Gastrocnemius medialis (tissue), 4 donors: Measurements from ENCODE around the gene PHF12.

ENCODE experiments used
- POLR2A ChIP-seq, 2 donors: fragments of 450-650 bp; IDR thresholded peaks; one replicate each; pipeline ENCODE4 v1.6.1; 2017; ENCODE audit warnings: antibody characterized with exemption in 2 of 2, mild to moderate bottlenecking in 2 of 2, moderate library complexity in 2 of 2
- TF ChIP-seq, protein P1 (sequence below), 5 experiments: fragments of 450-650 bp in 3 of 5; fragments of 200-600 bp in 2 of 5; sonication (generic) in 2 of 5; IDR thresholded peaks in 4 of 5; conservative IDR thresholded peaks in 1 of 5; 1 replicate in 4 of 5; 2 replicates in 1 of 5; pipeline ENCODE4 v1.5.1; 2016 to 2019; ENCODE audit warnings: antibody characterized with exemption in 5 of 5, mild to moderate bottlenecking in 3 of 5, moderate library complexity in 3 of 5

DNA sequence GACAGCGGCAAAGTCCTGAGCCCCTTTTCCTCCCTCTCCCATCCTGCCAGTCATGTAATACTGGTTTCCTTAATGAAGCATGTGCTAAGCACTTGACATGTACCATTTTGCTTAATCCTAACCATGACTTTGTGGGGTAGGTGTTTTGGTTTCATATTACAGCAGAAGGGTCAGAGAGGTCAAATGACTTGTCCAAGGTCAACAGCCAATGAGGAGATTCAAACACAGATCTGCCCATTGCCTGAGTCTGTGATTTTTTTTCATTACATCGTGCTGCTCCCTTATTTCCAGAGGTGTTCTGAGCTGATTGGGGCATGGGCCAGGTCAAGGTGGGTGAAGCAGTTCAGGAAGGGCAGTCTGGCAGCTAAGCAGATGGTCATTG is 17.6 kb upstream of the PHF12 start:
- TF ChIP-seq, protein P1, sequence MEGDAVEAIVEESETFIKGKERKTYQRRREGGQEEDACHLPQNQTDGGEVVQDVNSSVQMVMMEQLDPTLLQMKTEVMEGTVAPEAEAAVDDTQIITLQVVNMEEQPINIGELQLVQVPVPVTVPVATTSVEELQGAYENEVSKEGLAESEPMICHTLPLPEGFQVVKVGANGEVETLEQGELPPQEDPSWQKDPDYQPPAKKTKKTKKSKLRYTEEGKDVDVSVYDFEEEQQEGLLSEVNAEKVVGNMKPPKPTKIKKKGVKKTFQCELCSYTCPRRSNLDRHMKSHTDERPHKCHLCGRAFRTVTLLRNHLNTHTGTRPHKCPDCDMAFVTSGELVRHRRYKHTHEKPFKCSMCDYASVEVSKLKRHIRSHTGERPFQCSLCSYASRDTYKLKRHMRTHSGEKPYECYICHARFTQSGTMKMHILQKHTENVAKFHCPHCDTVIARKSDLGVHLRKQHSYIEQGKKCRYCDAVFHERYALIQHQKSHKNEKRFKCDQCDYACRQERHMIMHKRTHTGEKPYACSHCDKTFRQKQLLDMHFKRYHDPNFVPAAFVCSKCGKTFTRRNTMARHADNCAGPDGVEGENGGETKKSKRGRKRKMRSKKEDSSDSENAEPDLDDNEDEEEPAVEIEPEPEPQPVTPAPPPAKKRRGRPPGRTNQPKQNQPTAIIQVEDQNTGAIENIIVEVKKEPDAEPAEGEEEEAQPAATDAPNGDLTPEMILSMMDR (IDR thresholded peaks at IDR 0.05 in 4 of 5, conservative IDR thresholded peaks at IDR 0.05 in 1 of 5): no peak
- TF ChIP-seq POLR2A (IDR thresholded peaks at IDR 0.05): no peak
